Measurements from ENCODE around the gene FKRP. TPM values are rescaled to one million over a fixed set of nuclear protein-coding genes. Genes with fewer than 3 reads are reported as not detected.

FKRP gene
- total and polyA plus RNA-seq, 2 of the 13 experiments (the other 11 are each of a cell fraction or from before 2014, with no cell fraction given): 7.3 to 9.8 TPM

DNA sequence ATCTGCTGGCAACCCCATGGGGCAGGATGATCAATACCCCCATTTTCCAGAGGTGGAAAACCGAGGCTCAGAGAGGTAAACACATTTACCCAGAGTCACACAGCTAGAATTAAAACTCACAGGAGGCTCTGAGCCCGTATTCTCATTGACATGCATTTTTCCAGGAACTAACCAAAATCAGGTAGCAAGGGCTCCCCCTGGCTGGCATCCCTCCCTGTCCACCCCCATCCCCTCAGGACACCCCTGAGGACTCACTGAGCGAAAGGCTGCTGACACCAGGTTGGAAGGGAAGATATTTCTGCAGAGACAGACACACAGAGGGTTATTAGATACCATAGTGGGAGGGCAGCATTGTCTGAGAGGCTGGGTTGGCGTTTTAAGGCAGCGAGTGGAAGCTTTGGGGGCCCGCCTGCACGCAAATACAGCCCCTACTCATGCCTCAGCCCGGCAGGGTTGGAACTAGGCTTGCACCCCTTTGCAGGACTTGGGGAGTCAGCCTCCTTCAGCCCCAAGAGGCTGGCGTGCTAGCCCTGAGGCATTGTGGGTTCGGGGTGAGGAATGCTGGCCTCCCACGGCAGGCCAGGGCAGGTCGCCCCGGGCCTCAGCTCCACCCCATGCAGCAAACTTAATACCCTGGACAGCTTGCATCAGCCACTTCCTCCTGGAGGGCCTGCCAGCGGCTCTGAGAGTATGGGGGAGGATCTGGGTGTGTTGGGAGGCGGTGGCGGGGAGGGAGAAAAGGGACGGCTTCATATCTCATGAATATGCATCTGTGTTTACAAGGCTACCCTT is 38.6 kb downstream of the FKRP start (continued):
- TF ChIP-seq, protein P1, sequence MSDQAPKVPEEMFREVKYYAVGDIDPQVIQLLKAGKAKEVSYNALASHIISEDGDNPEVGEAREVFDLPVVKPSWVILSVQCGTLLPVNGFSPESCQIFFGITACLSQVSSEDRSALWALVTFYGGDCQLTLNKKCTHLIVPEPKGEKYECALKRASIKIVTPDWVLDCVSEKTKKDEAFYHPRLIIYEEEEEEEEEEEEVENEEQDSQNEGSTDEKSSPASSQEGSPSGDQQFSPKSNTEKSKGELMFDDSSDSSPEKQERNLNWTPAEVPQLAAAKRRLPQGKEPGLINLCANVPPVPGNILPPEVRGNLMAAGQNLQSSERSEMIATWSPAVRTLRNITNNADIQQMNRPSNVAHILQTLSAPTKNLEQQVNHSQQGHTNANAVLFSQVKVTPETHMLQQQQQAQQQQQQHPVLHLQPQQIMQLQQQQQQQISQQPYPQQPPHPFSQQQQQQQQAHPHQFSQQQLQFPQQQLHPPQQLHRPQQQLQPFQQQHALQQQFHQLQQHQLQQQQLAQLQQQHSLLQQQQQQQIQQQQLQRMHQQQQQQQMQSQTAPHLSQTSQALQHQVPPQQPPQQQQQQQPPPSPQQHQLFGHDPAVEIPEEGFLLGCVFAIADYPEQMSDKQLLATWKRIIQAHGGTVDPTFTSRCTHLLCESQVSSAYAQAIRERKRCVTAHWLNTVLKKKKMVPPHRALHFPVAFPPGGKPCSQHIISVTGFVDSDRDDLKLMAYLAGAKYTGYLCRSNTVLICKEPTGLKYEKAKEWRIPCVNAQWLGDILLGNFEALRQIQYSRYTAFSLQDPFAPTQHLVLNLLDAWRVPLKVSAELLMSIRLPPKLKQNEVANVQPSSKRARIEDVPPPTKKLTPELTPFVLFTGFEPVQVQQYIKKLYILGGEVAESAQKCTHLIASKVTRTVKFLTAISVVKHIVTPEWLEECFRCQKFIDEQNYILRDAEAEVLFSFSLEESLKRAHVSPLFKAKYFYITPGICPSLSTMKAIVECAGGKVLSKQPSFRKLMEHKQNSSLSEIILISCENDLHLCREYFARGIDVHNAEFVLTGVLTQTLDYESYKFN (CRISPR knock-in tag; conservative IDR thresholded peaks at IDR 0.05): 0 out of 2 replicates have a peak, but pooled peaks have one; percentile 18
- TF ChIP-seq, protein P2, sequence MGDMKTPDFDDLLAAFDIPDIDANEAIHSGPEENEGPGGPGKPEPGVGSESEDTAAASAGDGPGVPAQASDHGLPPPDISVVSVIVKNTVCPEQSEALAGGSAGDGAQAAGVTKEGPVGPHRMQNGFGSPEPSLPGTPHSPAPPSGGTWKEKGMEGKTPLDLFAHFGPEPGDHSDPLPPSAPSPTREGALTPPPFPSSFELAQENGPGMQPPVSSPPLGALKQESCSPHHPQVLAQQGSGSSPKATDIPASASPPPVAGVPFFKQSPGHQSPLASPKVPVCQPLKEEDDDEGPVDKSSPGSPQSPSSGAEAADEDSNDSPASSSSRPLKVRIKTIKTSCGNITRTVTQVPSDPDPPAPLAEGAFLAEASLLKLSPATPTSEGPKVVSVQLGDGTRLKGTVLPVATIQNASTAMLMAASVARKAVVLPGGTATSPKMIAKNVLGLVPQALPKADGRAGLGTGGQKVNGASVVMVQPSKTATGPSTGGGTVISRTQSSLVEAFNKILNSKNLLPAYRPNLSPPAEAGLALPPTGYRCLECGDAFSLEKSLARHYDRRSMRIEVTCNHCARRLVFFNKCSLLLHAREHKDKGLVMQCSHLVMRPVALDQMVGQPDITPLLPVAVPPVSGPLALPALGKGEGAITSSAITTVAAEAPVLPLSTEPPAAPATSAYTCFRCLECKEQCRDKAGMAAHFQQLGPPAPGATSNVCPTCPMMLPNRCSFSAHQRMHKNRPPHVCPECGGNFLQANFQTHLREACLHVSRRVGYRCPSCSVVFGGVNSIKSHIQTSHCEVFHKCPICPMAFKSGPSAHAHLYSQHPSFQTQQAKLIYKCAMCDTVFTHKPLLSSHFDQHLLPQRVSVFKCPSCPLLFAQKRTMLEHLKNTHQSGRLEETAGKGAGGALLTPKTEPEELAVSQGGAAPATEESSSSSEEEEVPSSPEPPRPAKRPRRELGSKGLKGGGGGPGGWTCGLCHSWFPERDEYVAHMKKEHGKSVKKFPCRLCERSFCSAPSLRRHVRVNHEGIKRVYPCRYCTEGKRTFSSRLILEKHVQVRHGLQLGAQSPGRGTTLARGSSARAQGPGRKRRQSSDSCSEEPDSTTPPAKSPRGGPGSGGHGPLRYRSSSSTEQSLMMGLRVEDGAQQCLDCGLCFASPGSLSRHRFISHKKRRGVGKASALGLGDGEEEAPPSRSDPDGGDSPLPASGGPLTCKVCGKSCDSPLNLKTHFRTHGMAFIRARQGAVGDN (CRISPR knock-in tag; IDR thresholded peaks at IDR 0.05): peak; percentile 89
- TF ChIP-seq ZKSCAN8 (CRISPR knock-in tag; IDR thresholded peaks at IDR 0.05; ENCODE audit: borderline replicate concordance): no peak
- TF ChIP-seq, protein P3, sequence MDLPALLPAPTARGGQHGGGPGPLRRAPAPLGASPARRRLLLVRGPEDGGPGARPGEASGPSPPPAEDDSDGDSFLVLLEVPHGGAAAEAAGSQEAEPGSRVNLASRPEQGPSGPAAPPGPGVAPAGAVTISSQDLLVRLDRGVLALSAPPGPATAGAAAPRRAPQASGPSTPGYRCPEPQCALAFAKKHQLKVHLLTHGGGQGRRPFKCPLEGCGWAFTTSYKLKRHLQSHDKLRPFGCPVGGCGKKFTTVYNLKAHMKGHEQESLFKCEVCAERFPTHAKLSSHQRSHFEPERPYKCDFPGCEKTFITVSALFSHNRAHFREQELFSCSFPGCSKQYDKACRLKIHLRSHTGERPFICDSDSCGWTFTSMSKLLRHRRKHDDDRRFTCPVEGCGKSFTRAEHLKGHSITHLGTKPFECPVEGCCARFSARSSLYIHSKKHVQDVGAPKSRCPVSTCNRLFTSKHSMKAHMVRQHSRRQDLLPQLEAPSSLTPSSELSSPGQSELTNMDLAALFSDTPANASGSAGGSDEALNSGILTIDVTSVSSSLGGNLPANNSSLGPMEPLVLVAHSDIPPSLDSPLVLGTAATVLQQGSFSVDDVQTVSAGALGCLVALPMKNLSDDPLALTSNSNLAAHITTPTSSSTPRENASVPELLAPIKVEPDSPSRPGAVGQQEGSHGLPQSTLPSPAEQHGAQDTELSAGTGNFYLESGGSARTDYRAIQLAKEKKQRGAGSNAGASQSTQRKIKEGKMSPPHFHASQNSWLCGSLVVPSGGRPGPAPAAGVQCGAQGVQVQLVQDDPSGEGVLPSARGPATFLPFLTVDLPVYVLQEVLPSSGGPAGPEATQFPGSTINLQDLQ (CRISPR knock-in tag; IDR thresholded peaks at IDR 0.05): no peak
- TF ChIP-seq CBX2 (IDR thresholded peaks at IDR 0.05; ENCODE audit: low read depth, low read length): no peak
- no peak for TF ChIP-seq CBX2 (CRISPR knock-in tag; IDR thresholded peaks at IDR 0.05; ENCODE audit: low read depth)
- TF ChIP-seq, protein P4, sequence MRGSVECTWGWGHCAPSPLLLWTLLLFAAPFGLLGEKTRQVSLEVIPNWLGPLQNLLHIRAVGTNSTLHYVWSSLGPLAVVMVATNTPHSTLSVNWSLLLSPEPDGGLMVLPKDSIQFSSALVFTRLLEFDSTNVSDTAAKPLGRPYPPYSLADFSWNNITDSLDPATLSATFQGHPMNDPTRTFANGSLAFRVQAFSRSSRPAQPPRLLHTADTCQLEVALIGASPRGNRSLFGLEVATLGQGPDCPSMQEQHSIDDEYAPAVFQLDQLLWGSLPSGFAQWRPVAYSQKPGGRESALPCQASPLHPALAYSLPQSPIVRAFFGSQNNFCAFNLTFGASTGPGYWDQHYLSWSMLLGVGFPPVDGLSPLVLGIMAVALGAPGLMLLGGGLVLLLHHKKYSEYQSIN (CRISPR knock-in tag; IDR thresholded peaks at IDR 0.05; ENCODE audit: borderline replicate concordance): no peak
- TF ChIP-seq CEBPB (IDR thresholded peaks at IDR 0.05; ENCODE audit: borderline replicate concordance, low read depth, low read length): peak; percentile 63; the same call in 1 of the 2 replicates
- no peak for TF ChIP-seq MIER3 (CRISPR knock-in tag; IDR thresholded peaks at IDR 0.05; ENCODE audit: borderline replicate concordance)
- TF ChIP-seq PCBP1 (IDR thresholded peaks at IDR 0.05; ENCODE audit: borderline replicate concordance, low read depth, low read length): peak; percentile 62; the same call in 1 of the 2 replicates
- TF ChIP-seq, protein P5, sequence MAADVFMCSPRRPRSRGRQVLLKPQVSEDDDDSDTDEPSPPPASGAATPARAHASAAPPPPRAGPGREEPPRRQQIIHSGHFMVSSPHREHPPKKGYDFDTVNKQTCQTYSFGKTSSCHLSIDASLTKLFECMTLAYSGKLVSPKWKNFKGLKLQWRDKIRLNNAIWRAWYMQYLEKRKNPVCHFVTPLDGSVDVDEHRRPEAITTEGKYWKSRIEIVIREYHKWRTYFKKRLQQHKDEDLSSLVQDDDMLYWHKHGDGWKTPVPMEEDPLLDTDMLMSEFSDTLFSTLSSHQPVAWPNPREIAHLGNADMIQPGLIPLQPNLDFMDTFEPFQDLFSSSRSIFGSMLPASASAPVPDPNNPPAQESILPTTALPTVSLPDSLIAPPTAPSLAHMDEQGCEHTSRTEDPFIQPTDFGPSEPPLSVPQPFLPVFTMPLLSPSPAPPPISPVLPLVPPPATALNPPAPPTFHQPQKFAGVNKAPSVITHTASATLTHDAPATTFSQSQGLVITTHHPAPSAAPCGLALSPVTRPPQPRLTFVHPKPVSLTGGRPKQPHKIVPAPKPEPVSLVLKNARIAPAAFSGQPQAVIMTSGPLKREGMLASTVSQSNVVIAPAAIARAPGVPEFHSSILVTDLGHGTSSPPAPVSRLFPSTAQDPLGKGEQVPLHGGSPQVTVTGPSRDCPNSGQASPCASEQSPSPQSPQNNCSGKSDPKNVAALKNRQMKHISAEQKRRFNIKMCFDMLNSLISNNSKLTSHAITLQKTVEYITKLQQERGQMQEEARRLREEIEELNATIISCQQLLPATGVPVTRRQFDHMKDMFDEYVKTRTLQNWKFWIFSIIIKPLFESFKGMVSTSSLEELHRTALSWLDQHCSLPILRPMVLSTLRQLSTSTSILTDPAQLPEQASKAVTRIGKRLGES (CRISPR knock-in tag; IDR thresholded peaks at IDR 0.05; ENCODE audit: borderline replicate concordance): no peak
- TF ChIP-seq RELA (CRISPR knock-in tag; IDR thresholded peaks at IDR 0.05): no peak
- TF ChIP-seq ZNF33B (CRISPR knock-in tag; IDR thresholded peaks at IDR 0.05): no peak
